ENCODE results near the gene PARD6G.

DNA sequence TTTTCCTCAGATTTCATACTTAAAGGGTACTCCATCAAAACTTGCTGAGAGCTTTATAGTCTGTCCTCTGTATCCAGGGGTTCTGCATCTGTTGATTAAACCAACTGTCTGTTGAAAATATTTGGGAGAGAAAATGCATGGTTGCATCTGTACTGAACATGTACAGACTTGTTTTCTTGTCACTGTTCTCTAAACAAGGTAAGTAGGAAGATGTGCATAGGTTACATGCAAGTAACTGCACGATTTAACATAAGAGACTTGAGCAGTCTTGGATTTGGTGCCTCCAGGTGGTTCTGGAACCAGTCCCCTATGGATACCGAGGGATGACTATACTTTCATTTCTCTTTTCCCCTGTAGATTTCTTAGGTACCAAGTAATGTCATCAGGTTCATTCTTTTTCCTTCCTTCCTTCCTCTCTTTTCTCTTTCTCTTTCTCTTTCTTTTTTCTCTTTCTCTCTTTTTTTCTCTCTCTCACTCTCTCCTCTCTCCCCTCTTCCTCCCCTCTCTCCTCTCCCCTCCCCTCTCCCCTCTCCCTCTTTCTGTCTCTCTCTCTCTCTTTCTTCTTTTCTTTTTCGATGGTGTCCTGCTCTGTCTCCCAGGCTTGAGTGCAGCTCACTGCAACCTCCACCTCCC, 115.0 kb downstream of the PARD6G start:
- TF ChIP-seq, protein P1, sequence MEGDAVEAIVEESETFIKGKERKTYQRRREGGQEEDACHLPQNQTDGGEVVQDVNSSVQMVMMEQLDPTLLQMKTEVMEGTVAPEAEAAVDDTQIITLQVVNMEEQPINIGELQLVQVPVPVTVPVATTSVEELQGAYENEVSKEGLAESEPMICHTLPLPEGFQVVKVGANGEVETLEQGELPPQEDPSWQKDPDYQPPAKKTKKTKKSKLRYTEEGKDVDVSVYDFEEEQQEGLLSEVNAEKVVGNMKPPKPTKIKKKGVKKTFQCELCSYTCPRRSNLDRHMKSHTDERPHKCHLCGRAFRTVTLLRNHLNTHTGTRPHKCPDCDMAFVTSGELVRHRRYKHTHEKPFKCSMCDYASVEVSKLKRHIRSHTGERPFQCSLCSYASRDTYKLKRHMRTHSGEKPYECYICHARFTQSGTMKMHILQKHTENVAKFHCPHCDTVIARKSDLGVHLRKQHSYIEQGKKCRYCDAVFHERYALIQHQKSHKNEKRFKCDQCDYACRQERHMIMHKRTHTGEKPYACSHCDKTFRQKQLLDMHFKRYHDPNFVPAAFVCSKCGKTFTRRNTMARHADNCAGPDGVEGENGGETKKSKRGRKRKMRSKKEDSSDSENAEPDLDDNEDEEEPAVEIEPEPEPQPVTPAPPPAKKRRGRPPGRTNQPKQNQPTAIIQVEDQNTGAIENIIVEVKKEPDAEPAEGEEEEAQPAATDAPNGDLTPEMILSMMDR (IDR thresholded peaks at IDR 0.05): no peak
- no peak for TF ChIP-seq POLR2A (IDR thresholded peaks at IDR 0.05)
